Pons (tissue), 1 donor: ENCODE data around the gene FGF19.

ENCODE experiments used
- DNase-seq: peaks from one replicate; pipeline ENCODE4 v3.0.0-alpha.2; 2016; ENCODE audit warnings: low spot score

FGF19 gene

GRCh38 chr11:69667619-69668604 is 35.9 kb downstream of the FGF19 start:
- no peak for DNase-seq

DNA sequence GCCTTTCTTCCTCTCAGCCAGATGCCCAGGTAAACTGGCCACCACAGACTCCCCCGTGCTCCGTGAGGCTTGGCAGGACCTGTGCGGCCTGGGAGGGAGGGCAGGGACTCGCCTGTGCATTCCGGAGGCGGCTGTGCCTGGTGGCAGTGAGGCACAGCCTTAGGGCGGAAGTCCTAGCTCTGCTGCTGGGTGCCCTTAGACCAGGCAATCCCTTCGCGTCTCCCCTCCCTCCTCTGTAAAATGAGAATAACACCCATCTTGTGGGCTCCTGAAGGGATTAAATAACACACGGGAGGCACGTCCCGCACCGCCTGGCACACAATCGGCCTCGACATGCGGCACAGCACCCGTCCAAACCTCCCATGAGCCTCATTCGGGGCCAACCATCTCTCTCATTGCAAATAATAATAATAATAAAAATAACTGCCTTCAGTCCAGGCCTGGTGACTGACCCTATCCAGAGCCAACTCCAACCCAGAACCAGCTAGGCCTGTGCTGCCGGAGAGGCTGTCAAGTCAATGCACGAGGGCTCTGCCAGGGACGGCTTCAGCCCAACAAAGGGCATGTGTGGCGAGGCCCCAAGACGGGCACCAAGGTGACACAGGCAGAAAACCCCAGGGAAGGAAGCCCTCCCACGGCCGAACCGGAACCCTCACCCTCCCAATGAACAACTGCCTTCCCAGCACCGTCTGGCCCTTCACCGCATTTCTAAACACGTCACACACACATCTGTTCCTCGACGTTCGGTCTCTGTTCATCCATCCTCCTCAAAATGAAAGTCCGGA is 36.9 kb downstream of the FGF19 start:
- DNase-seq: no peak

DNA sequence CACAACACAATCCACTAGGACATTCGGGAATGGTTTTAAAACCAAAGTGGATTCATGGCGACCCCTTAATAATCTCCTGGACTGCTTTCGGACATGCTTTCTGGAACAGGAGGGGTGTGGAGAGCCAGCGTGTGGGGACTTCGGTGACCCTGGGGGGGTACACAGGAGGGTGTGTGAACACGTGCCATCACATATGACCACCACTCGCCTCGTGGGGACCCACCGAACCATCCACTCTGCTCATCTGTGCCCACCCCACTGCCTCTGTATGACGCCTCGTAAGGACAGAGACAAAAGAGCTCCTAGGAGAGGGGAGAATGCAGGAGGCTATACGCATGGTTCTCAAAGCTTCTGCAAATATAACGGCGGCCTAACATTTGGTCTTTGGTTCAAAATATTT is 37.6 kb downstream of the FGF19 start:
- no peak for DNase-seq

DNA sequence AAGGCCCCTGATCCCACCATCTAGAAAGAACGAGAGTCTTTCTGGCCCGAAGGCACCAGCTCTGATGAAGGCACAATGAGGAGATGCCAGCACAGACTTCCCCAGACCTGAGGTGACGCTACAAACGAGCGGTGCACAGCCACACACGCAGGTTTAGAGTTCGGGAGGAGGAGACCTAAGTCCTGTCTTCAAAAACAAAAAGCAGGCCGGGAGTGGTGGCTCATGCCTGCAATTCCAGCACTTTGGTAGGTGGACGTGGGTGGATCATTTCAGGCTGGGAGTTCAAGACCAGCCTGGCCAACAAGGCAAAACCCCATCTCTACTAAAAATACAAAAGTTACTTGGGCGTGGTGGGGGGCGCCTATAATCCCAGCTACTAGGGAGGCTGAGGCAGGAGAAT is 38.2 kb downstream of the FGF19 start:
- no peak for DNase-seq

- no peak for DNase-seq
These were observed 38.9 kb downstream of the FGF19 start for GRCh38 chr11:69664901-69665300.

DNA sequence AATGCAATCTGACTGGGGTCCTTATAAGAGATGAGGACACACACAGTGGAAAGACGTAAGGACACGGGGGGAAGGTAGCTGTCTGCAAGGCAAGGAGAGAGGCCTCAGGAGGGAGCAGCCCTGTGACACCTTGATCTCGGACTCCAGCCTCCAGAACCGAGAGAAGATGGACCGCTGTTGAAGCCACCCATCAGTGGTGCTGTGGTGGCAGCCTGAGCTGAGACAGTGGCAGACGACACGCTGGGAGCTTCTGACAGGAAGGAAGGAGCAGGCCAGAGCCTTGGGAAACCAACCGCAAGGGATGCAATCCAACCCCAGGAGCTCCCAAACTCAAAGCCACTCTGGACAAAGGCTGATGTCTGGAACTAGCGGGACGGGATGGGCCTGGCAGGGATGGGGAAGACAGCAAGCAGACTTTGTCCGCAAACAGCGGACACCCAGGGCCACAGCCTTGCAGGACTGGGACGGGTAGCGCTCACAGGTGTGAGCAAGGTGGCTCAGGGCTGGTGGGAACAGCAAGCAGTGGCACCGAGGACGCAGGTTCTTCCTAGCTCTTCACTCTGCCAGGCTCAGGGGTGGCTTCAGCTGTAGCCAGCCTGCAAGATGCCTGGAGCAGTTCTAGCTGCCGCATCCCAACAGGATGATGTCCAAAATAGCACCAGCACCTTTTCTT is 39.6 kb downstream of the FGF19 start:
- DNase-seq: no peak

- DNase-seq: no peak
These were observed 40.5 kb downstream of the FGF19 start for GRCh38 chr11:69663326-69663725.

DNA sequence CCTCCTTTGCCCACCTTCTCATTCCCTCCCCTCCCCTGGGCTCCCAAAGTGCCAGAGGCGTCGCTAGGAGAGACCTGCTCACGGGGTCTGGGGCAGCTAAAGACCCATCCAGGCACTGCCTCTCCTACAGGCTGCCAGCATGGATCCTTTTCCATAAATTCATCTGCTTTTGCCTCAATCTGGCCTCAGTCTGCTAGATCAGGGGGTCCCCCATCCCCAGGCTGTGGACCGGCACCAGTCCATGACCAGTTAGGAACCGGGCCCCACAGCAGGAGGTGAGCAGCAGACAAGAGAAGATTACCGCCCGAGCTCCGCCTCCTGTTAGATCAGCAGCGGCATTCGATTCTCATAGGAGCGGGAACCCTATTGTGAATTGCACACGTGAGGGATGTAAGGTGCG is 41.0 kb downstream of the FGF19 start:
- no peak for DNase-seq

DNA sequence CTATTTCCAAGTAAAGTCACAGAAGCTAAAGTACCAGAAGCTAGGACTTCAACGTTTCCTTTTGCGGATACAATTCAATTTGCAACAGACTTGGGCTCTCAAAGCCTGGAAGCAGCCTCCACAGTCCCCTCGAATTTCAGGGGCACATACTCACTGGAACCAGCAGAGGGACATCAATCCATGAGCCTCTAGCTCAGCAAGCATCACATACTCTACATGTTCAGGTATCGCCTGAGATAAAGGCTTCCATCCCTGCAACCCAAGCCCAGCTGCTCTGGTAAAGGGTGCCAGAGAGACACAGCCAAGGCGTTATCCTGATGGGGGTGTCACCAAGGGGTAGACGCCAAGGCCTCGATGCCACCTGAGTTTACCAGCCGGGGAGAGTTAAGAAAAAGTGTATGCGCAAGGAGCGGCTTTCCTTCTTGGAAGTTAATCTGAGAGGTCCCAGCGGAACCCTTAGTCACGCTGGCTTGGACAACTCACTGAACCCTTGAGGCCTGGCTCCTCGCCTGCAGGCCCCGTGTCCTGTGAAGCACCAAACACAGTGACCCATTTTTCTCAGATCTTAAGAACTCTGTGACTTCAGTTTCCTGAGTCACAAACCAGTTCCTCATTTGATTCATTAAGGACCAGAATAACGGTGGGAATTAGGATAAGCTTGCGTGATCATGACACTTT is 41.7 kb downstream of the FGF19 start:
- DNase-seq: no peak

DNA sequence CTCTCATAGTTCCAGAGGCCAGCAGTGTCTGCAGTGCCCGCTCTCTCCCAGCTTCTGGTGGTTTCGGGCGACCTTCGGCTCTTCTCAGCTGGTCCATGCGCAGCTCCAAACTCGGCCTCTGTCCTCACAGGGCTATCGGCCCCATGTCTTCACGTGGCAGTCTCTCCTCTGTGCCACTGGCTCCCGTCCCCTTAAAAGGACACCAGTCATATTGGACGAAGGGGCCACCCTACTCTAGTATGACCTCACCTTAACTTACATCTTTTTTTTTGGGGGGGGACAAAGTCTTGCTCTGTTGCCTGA is 42.5 kb downstream of the FGF19 start:
- DNase-seq: no peak

DNA sequence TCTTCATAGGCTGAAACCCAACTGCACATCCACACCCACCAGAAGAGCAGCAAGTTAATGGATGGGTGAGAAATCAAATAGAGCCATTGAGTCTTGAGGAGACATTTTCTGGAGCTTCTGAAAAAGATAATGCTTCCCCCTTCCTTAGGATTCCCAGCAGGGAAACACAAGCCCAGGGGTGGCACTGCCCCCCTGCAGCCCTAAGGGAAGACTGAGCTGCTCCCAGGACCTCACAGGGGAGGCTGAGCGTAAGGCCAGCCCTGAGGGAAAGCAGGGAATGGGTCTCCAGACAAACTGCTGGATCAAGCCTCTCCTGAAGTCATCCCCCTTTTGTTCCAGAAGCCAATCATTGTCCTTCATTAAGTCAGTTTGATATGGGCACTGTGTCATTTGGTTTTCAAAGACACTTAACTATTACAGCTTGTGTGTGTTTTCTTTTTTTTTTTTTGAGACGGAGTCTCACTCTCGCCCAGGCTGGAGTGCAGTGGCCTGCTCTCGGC is 43.8 kb downstream of the FGF19 start:
- DNase-seq: no peak

- DNase-seq: no peak
These were observed 44.2 kb downstream of the FGF19 start for GRCh38 chr11:69659591-69659990.

DNA sequence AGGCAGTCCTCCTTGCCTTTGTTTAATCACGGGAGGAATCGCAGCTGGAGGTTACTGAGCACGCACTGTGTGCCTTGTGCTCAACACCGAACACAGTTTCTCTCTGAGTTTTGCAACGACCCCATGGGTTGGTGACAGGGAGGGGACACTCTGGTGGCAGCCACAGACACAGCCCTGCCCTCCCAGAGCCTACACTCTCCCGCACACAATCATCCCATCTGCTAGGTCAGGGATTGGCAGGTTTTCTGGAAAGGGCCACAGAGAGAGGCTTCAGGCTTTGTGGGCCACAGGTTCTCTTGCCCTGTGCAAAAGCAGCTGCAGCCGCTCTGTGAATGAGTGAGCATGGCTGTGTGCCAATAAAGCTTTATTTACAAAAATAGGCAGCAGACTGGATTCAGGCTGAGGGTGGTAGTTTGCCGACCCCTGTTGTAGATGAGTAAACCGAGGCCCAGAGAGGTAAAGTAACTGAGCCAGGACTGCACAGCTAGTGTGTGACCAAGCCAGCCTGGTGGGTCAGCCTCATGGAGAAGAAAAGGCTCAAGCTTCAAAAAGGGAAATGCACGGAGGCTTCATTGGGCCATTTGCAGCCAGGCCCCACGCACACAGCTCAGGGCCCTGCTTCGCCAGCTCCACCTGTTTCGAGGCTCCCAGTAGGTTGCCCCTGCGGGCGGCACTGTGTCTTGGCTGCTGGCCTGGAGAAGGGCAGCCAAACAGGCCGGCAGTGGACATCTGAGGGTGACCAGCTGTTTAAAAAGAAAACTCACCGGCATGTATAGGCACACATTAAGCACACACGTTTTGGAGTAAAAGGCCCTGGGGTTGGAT is 45.0 kb downstream of the FGF19 start:
- DNase-seq: no peak

DNA sequence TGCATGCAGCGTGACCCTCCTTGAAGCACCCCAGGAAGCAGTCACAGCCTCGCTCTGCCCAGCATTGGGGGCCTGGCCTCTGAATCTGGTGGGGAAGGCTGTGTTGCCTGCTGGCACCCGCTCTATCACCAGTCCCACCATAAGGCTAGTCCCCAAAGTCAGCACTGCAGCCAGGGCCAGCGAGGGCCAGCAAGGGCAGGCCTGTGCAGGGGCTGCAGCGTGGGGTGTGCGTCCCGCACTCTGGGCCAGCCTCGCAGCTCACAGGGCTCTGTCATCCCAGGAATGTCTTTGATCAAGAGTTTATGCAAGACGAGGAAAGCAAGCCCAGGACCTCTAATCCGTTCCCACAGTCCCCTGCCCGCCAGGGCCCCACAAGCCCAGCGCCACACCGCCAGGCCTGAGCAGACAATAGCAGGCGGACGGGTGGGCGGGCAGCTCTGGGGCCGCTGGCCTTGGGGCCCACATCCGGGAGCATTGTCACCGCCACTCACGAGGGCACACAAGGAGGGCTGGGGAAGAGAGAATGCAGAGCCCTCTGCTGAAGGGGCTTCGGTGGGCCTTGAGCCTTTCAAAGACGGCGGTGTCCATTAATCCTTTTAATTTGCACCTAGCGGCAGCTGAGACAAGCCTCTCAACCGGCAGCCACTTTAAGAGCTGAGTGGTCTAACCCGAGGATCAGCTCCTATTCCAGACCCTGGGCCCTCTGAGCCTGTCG is 45.8 kb downstream of the FGF19 start:
- DNase-seq: no peak

DNA sequence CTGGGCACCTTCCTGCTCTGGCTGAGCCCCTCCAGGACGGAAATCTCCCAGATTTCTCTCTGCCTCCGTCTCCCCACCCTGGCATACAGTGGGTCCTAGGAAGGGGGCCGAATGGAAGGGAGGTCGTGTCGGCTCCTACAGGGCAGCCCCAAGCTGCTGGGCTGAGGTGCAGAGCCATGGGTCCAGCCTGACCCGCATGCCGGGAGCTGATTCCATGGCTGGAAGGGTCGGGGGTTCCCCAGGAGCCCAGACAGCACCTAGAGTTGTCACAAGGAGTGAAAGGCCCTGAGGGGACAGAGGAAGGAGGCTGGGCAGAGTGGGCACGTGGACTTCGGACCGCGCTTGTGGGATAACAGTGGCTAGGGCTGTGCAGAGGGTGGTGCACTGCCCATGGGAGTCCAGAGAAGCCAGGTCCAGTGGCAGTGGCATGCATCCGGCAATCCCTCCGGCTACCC is 46.3 kb downstream of the FGF19 start:
- DNase-seq: no peak

- no peak for DNase-seq
These were observed 47.0 kb downstream of the FGF19 start for GRCh38 chr11:69656536-69657455.

- DNase-seq: no peak
These were observed 48.1 kb downstream of the FGF19 start for GRCh38 chr11:69655479-69656428.
